Measurements from ENCODE around the gene GFOD1. TPM values are rescaled to one million over a fixed set of nuclear protein-coding genes. Genes with fewer than 3 reads are reported as not detected.
A peak's percentile ranks its signal among the peaks of the same experiment; 100 is the strongest.

Gene GFOD1
- total and polyA plus RNA-seq, 11 donors: 16.2 to 65.8 (median 41.5) TPM

DNA sequence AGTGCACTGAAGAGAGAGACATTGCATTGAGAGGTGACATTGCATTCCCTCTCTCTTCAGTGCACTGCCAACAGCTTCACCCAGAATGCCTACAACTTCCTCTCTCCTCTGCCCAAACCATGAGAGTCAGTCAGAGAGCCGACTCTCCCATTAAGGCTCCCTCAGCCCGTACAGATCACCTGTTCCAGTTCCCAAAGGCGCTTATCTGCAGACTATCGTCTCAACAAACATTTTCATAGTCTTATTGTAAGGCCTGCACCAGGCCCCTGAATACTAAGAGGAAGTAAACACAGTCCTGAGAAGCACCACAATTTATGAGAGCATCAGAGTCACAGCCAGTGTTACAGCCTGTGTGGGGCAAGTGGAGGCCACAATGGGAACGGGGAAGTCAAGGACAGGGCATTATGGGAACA, 53.7 kb downstream of the GFOD1 start:
- intact Hi-C loops (cut with DNase I): no loop called here
- ATAC-seq: peak; percentile 44 to 77 (median 60)
- Histone ChIP-seq H3K4me1 (peaks cover 6 to 87% (median 48%) of the 10 kb centered on the region in 12 donors), H3K36me3 (no peaks in the 10 kb centered on the region), H3K27ac (peak overlapping the region in 10 of 12 donors; percentile 22 to 69 (median 38)), H3K4me3 (no peak overlapping the region), H3K27me3 (no peaks in the 10 kb centered on the region), H3K9me3 (no peaks in the 10 kb centered on the region)
- no peak for DNase-seq
- TF ChIP-seq POLR2A (IDR thresholded peaks at IDR 0.05): no peak
- TF ChIP-seq, protein P1, sequence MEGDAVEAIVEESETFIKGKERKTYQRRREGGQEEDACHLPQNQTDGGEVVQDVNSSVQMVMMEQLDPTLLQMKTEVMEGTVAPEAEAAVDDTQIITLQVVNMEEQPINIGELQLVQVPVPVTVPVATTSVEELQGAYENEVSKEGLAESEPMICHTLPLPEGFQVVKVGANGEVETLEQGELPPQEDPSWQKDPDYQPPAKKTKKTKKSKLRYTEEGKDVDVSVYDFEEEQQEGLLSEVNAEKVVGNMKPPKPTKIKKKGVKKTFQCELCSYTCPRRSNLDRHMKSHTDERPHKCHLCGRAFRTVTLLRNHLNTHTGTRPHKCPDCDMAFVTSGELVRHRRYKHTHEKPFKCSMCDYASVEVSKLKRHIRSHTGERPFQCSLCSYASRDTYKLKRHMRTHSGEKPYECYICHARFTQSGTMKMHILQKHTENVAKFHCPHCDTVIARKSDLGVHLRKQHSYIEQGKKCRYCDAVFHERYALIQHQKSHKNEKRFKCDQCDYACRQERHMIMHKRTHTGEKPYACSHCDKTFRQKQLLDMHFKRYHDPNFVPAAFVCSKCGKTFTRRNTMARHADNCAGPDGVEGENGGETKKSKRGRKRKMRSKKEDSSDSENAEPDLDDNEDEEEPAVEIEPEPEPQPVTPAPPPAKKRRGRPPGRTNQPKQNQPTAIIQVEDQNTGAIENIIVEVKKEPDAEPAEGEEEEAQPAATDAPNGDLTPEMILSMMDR (IDR thresholded peaks at IDR 0.05): no peak
- WGBS, 4 donors: 66 to 76% (median 73%) methylated on average over 5 of the region's 5 CpGs

DNA sequence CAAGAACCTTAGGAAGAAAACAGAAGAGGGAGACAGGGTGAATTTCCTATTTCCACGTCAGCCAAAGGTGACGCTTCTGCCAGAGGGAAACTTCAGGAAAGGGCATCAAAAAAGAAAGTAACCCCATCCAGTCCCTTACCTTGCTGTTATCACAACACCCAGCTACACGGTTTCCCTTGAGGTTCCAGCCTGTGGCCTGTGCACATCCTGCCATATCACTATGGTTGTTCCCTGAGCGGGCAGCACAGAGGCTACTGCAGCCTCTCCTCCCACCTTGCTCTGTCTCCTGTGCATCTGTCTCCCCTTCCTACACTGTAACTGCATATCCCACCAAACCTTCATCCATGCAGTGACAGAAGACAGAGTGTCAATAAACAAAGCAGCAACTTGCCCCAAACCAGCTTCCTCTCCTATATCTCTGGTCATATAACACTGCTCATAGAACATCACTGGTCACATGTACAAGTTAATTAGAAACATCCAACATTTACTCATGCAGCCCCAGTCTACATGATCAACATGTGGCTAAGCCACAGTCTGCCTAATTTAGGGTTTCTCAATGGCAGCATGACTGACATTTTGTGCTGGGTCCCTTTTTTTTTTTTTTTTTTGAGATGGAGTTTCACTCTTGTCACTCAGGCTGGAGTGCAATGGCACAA, 54.7 kb downstream of the GFOD1 start:
- Histone ChIP-seq H3K4me1 (peaks cover 9 to 94% (median 56%) of the 10 kb centered on the region in 12 donors), H3K9me3 (no peaks in the 10 kb centered on the region), H3K4me3 (no peak overlapping the region), H3K36me3 (no peaks in the 10 kb centered on the region), H3K27me3 (no peaks in the 10 kb centered on the region), H3K27ac (peak overlapping the region in 6 of 12 donors; percentile 0 to 61 (median 52))
- ATAC-seq (no peak), DNase-seq (no peak)
- intact Hi-C loops (cut with DNase I): no loop called here
- WGBS, 4 donors: 71 to 78% (median 77%) methylated on average over 4 of the region's 4 CpGs
- no peak for TF ChIP-seq POLR2A (IDR thresholded peaks at IDR 0.05)
- TF ChIP-seq, protein P1 (IDR thresholded peaks at IDR 0.05): no peak

DNA sequence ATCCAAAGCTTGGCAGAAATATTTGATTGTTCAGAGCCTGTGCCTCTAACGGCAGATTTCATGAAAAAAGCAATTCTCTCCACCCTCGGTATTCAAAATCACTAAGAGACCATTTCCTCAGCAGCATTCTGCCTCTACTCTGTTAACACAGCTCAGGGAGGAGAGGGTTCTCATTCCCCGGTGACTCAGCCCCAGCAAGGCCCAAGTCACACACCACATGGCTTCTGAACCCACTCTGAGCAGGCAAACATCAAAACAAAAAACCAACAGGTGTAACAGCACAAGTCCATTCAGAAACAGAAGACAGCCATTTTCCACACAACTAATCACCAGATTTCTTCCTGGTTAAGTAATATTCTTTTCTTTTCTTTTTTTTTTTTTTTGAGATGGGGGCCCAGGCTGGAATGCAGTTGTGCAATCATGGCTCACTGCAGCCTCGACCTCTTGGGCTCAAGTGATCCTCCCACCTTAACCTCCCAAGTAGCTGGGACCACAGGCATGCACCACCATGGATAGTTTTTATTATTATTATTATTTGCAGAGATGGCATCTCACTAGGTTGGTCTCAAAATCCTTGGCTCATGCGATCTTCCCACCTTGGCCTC, 55.4 kb downstream of the GFOD1 start:
- TF ChIP-seq, protein P1 (IDR thresholded peaks at IDR 0.05): no peak
- no peak for TF ChIP-seq POLR2A (IDR thresholded peaks at IDR 0.05)
- ATAC-seq: peak in 2 of 4 donors; percentile 21 to 27

DNA sequence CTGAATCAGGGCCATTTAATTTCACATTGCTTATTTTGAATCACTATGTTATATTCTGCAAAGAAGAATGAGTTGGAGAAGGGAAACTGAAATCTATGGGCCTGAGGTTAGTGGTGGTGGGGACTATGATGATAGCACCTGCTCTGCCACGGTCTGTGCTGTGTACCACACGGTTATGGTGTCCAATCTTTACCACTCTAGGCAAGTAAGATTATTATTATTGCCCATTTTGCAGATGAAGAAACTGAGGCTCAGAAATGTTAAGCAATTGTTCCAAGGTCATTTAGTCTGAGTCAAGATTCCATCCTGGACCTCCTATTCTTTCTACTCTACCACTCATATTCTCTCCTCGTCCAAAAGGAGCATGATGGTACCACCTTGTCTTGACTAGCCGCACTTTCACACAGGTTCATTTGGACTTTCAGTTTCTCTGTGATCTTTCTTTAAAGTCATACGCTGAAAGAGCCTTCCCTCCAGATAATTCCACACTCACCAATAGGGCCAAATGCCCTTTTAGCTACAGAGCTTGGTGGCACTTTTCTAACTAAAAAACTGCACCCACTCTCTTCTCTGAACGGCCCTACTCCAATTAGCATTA, 56.2 kb downstream of the GFOD1 start:
- Histone ChIP-seq H3K27me3 (no peaks in the 10 kb centered on the region), H3K27ac (peak overlapping the region in 2 of 12 donors; percentile 21 to 22), H3K9me3 (no peaks in the 10 kb centered on the region), H3K36me3 (no peaks in the 10 kb centered on the region), H3K4me3 (no peak overlapping the region), H3K4me1 (peaks cover 6 to 94% (median 64%) of the 10 kb centered on the region in 12 donors)
- no peak for DNase-seq
- ATAC-seq: no peak
- 92 to 98% (median 93%) methylated on average over 6 of the region's 6 CpGs for WGBS, 4 donors
- TF ChIP-seq POLR2A (IDR thresholded peaks at IDR 0.05): no peak
- TF ChIP-seq, protein P1 (IDR thresholded peaks at IDR 0.05): no peak
- intact Hi-C loops (cut with DNase I): no loop called here

More for the DNA sequence above, 55.4 kb downstream of the GFOD1 start:
- Histone ChIP-seq H3K27me3 (no peaks in the 10 kb centered on the region), H3K4me3 (no peak overlapping the region), H3K27ac (peak overlapping the region in 4 of 12 donors; percentile 21 to 56 (median 26)), H3K9me3 (no peaks in the 10 kb centered on the region), H3K4me1 (peaks cover 9 to 94% (median 60%) of the 10 kb centered on the region in 12 donors), H3K36me3 (no peaks in the 10 kb centered on the region)
- no peak for DNase-seq
- 63 to 72% (median 67%) methylated on average over 5 of the region's 5 CpGs for WGBS, 4 donors
- intact Hi-C loops (cut with DNase I): no loop called here

All from heart left ventricle (tissue), 16 donors.